Endothelial cell (in vitro differentiated cells): ENCODE measurements around the gene STUB1. TPM values are rescaled to one million over a fixed set of nuclear protein-coding genes. Genes with fewer than 3 reads are reported as not detected.

Experiments
- DNase-seq: peaks from one replicate; pipeline ENCODE4 v3.0.0; 2021; ENCODE audit warnings: low spot score
- H3K27ac Mint-ChIP-seq: one replicate; pipeline ENCODE4 v1.8.0; 2021; ENCODE audit warnings: mixed read lengths, inconsistent platforms; ENCODE audit not compliant: unreplicated experiment
- H3K27me3 Mint-ChIP-seq: one replicate; pipeline ENCODE4 v1.8.0; 2021; ENCODE audit warnings: mild to moderate bottlenecking, moderate library complexity, mixed read lengths, inconsistent platforms; ENCODE audit not compliant: unreplicated experiment
- H3K36me3 Mint-ChIP-seq: one replicate; pipeline ENCODE4 v1.8.0; 2021; ENCODE audit warnings: mild to moderate bottlenecking, low read depth, mixed read lengths, inconsistent platforms; ENCODE audit not compliant: unreplicated experiment
- H3K4me1 Mint-ChIP-seq: one replicate; pipeline ENCODE4 v1.8.0; 2021; ENCODE audit warnings: mild to moderate bottlenecking, mixed read lengths, inconsistent platforms; ENCODE audit not compliant: unreplicated experiment
- H3K4me3 Mint-ChIP-seq: one replicate; pipeline ENCODE4 v1.8.0; 2021; ENCODE audit warnings: mild to moderate bottlenecking, mixed read lengths, inconsistent platforms; ENCODE audit not compliant: unreplicated experiment
- H3K9me3 Mint-ChIP-seq: one replicate; pipeline ENCODE4 v1.8.0; 2021; ENCODE audit warnings: mixed read lengths, inconsistent platforms; ENCODE audit not compliant: unreplicated experiment
- CTCF ChIP-seq: fragments of 200-600 bp; sonication (generic); IDR thresholded peaks from one replicate; pipeline ENCODE4 v1.5.0; 2021; ENCODE audit warnings: antibody characterized with exemption; ENCODE audit not compliant: unreplicated experiment
- total RNA-seq: library from RNA; stranded (reverse); fragmentation: NEBNext Ultra II Directional; extraction: Animal tissue kit (Norgen Biotek cat#: 25700); gene quantifications from one replicate; pipeline ENCODE4 v1.2.1, GENCODE V29; 2021; ENCODE audit not compliant: unreplicated experiment

STUB1 gene
- total RNA-seq, 1 donor from 2014 or later, result 93.7 TPM

- Mint-ChIP-seq H3K4me1 (no peaks in the 10 kb centered on the region), H3K27me3 (peaks cover 27% of the 10 kb centered on the region), H3K9me3 (no peaks in the 10 kb centered on the region), H3K27ac (no peak overlapping the region), H3K4me3 (no peak overlapping the region), H3K36me3 (no peaks in the 10 kb centered on the region)
- TF ChIP-seq CTCF, result no peak
- no peak for DNase-seq
These were observed 23.8 kb downstream of the STUB1 start for GRCh38 chr16:704047-704446.

- DNase-seq, result no peak
- no peaks in the 10 kb centered on the region for H3K9me3 Mint-ChIP-seq
- H3K27ac Mint-ChIP-seq, result no peak overlapping the region
- no peak for TF ChIP-seq CTCF
- peaks cover 28% of the 10 kb centered on the region for H3K27me3 Mint-ChIP-seq
- no peaks in the 10 kb centered on the region for H3K4me1 Mint-ChIP-seq
- H3K4me3 Mint-ChIP-seq, result no peak overlapping the region
- no peaks in the 10 kb centered on the region for H3K36me3 Mint-ChIP-seq
These were observed 24.6 kb downstream of the STUB1 start for GRCh38 chr16:704552-705380.

- Mint-ChIP-seq H3K36me3 (no peaks in the 10 kb centered on the region), H3K27me3 (peaks cover 30% of the 10 kb centered on the region), H3K4me3 (no peak within 1 kb of the TSS), H3K9me3 (no peaks in the 10 kb centered on the region), H3K27ac (no peak within 1 kb of the TSS), H3K4me1 (no peaks in the 10 kb centered on the region)
- TF ChIP-seq CTCF, result no peak
- no peak for DNase-seq
These were observed 25.4 kb downstream of the STUB1 start, which contains the start of gene FBXL16 for GRCh38 chr16:705431-706188. TSS of gene FBXL16 (minus strand) at chr16:705801. CDS start at chr16:697405, 8,396 bp downstream.

- TF ChIP-seq CTCF, result no peak
- H3K9me3 Mint-ChIP-seq, result no peaks in the 10 kb centered on the region
- DNase-seq, result no peak
- peaks cover 28% of the 10 kb centered on the region for H3K27me3 Mint-ChIP-seq
- H3K36me3 Mint-ChIP-seq, result no peaks in the 10 kb centered on the region
- H3K4me1 Mint-ChIP-seq, result no peaks in the 10 kb centered on the region
- H3K4me3 Mint-ChIP-seq, result no peak overlapping the region
- H3K27ac Mint-ChIP-seq, result no peak overlapping the region
These were observed 26.2 kb downstream of the STUB1 start for GRCh38 chr16:706189-707061.
